ENCODE data around the gene TNFRSF14. TPM values are rescaled to one million over a fixed set of nuclear protein-coding genes. Genes with fewer than 3 reads are reported as not detected.
A peak's percentile ranks its signal among the peaks of the same experiment; 100 is the strongest.

TNFRSF14 gene
- polyA plus RNA-seq, 2 of the 4 experiments (the other 2 are of a cell fraction): 0.16 to 0.25 TPM

GRCh38 chr1:2584686-2585317 lies 28.6 kb downstream of the TNFRSF14 start:
- ChIA-PET CTCF (interaction anchor here (0.8 to 2.3 kb wide), 4 partner anchors 10 to 36 kb away, joined by 3 to 6 read pairs (median 6); no protein-coding TSS in a partner anchor), POLR2A (no interaction called here)
- Histone ChIP-seq H3K9me3 (no peaks in the 10 kb centered on the region), H3K27ac (peak overlapping the region; percentile 87 to 99; a peak in 4 of 6 replicates), H3K4me3 (no peak overlapping the region; the same call in 2 of the 3 replicates), H3K4me2 (peak overlapping the region; percentile 79), H3K4me1 (peaks cover 12% of the 10 kb centered on the region)
- ATAC-seq: no peak
- DNase-seq (ENCODE audit: low read depth in 1 of 2, low spot score in 1 of 2): no peak
- no peak for TF ChIP-seq RNF2 (IDR thresholded peaks at IDR 0.05; ENCODE audit: borderline replicate concordance, low read depth)
- no peak for TF ChIP-seq HDAC2 (IDR thresholded peaks at IDR 0.05)
- no peak for TF ChIP-seq ZC3H11A (IDR thresholded peaks at IDR 0.05)
- TF ChIP-seq JUNB (IDR thresholded peaks at IDR 0.05): no peak
- TF ChIP-seq HOXB5 (CRISPR knock-in tag; IDR thresholded peaks at IDR 0.05): no peak
- TF ChIP-seq KDM5A (IDR thresholded peaks at IDR 0.05): no peak
- TF ChIP-seq RARB (CRISPR knock-in tag; IDR thresholded peaks at IDR 0.05): no peak
- TF ChIP-seq MAX (IDR thresholded peaks at IDR 0.05): no peak
- TF ChIP-seq EP300 (IDR thresholded peaks at IDR 0.05): no peak
- TF ChIP-seq ESRRA (IDR thresholded peaks at IDR 0.05; ENCODE audit: borderline replicate concordance, low read length): no peak
- no peak for TF ChIP-seq MYC (IDR thresholded peaks at IDR 0.05; ENCODE audit: borderline replicate concordance, low read length)
- no peak for FAIRE-seq
- WGBS (ENCODE audit: missing lambda C conversion rate): 89% methylated on average over 7 of the region's 12 CpGs

GRCh38 chr1:2585318-2586092 lies 29.3 kb downstream of the TNFRSF14 start:
- Histone ChIP-seq H3K4me3 (peak overlapping the region; percentile 78), H3K27ac (peak overlapping the region; percentile 87 to 99), H3K9me3 (no peaks in the 10 kb centered on the region), H3K4me2 (peak overlapping the region; percentile 79), H3K4me1 (peaks cover 12% of the 10 kb centered on the region)
- POLR2A ChIA-PET: interaction anchor here (0.6 to 1.0 kb wide), 4 partner anchors 37 to 535 kb away, joined by 3 to 6 read pairs (median 4); partner anchors contain the start of gene PRKCZ
- CTCF ChIA-PET: interaction anchor here (0.6 to 2.3 kb wide), 4 partner anchors 24 to 993 kb away, joined by 3 to 6 read pairs (median 4); partner anchors contain the start of gene PANK4
- FAIRE-seq (no peak), ATAC-seq (peak in 1 of 2 experiments; percentile 41; a peak in 3 of 6 replicates), DNase-seq (ENCODE audit: low read depth in 1 of 2, low spot score in 1 of 2) (peak; percentile 27 to 31)
- 4% methylated on average over 19 of the region's 28 CpGs for WGBS (ENCODE audit: missing lambda C conversion rate)
- no peak for TF ChIP-seq ZC3H11A (IDR thresholded peaks at IDR 0.05)
- no peak for TF ChIP-seq EHMT2 (IDR thresholded peaks at IDR 0.05; ENCODE audit: low read depth)
- no peak for TF ChIP-seq HOXB13 (CRISPR knock-in tag; IDR thresholded peaks at IDR 0.05; ENCODE audit: low read depth)
- TF ChIP-seq JUN (IDR thresholded peaks at IDR 0.05): 0 out of 5 replicates have a peak, but pooled peaks of 1 of the 2 experiments have one; percentile 18

- CTCF ChIA-PET: no interaction called here
- Histone ChIP-seq H3K27ac (peak within 1 kb of the TSS; percentile 87 to 99), H3K9me3 (no peaks in the 10 kb centered on the region), H3K4me3 (peak within 1 kb of the TSS; percentile 78), H3K4me1 (peaks cover 12% of the 10 kb centered on the region), H3K4me2 (peak within 1 kb of the TSS; percentile 91)
- peak; percentile 89 to 97 for DNase-seq (ENCODE audit: low read depth in 1 of 2, low spot score in 1 of 2)
- WGBS (ENCODE audit: missing lambda C conversion rate): 3% methylated on average over 7 of the region's 107 CpGs
- peak; percentile 78 to 95 for ATAC-seq
- POLR2A ChIA-PET: interaction anchor here (0.6 to 1.0 kb wide), 4 partner anchors 37 to 536 kb away, joined by 3 to 6 read pairs (median 4); partner anchors contain the start of gene PRKCZ
- no peak for FAIRE-seq
- TF ChIP-seq CTCF (IDR thresholded peaks at IDR 0.05): no peak
- TF ChIP-seq JUN (IDR thresholded peaks at IDR 0.05): peak in 1 of 2 experiments; percentile 39; a peak in 1 of 5 replicates
- 0 out of 2 replicates have a peak, but pooled peaks have one; percentile 68 for TF ChIP-seq E2F6 (IDR thresholded peaks at IDR 0.05; ENCODE audit: borderline replicate concordance, low read depth)
- peak; percentile 32 for TF ChIP-seq REST (IDR thresholded peaks at IDR 0.05)
- no peak for TF ChIP-seq PHF8 (IDR thresholded peaks at IDR 0.05; ENCODE audit: borderline replicate concordance, low read depth)
- no peak for TF ChIP-seq EHF (CRISPR knock-in tag; IDR thresholded peaks at IDR 0.05)
- 0 out of 3 replicates have a peak, but pooled peaks have one; percentile 54 for TF ChIP-seq BCL3 (IDR thresholded peaks at IDR 0.05)
- TF ChIP-seq CEBPB (IDR thresholded peaks at IDR 0.05): no peak
- peak; percentile 69 for TF ChIP-seq POLR2A (IDR thresholded peaks at IDR 0.05; ENCODE audit: low read length)
Measured at GRCh38 chr1:2586154-2587070, 30.2 kb downstream of the TNFRSF14 start, which contains the start of gene PRXL2B. TSS of gene PRXL2B (plus strand) at chr1:2586777. CDS start at chr1:2586886, 109 bp downstream.

All from A549 (cell line).